HTR-8/SVneo (cell line): ENCODE data around the gene PDIA5.
A peak's percentile ranks its signal among the peaks of the same experiment; 100 is the strongest.

Source experiments
- DNase-seq: peaks from one replicate; pipeline ENCODE4 v3.0.0; 2011; ENCODE audit warnings: low spot score, mixed read lengths; ENCODE audit not compliant: insufficient read length
- FAIRE-seq: peaks from 2 replicates; lab custom pipeline; 2011; peaks lifted over from hg19 to GRCh38; lab: Jason Lieb, UNC

PDIA5 gene

DNA sequence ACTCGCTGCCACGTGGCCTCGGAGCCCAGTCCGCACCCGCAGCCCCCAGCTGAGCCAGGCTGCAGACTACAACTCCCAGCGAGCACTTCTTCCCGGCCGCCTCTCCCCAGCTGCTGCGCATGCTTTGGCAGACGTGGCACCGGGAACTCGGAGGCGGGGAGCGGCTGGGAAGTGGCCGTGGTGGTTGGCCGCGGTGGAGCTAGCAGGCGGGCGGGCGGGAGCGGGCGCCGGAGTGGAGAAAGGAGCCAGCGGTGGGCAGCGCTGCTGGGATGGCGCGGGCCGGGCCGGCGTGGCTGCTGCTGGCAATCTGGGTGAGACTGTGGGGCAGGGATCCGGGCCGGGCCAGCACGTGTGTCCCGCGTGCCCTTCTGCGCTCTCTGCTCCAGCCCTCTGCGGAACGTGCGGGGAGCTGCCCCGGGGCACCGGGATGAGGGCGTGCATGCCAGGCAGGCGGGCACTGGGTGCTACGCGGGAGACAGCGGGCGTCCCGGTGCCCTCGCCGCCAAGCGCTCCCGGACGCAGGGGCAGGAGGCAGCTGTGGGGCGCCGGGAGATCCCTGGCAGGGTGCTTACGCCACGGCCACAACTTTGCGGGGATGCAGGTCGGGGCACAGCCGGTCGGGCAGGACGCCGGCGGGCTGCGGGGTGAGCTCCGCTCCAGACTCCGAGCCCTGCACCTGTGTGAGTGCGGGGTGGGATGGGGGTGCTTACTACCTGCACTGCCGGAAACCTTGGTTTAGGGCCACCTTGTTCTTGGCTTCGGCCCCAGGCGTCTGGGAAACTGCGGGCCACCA is at the start of gene PDIA5:
Gene PDIA5, plus strand, starts transcription at position 130 of the 793 bp plus-strand sequence. Its CDS starts 140 bp downstream, at position 270.
- DNase-seq (peak; percentile 95), FAIRE-seq (peak; percentile 48)

DNA sequence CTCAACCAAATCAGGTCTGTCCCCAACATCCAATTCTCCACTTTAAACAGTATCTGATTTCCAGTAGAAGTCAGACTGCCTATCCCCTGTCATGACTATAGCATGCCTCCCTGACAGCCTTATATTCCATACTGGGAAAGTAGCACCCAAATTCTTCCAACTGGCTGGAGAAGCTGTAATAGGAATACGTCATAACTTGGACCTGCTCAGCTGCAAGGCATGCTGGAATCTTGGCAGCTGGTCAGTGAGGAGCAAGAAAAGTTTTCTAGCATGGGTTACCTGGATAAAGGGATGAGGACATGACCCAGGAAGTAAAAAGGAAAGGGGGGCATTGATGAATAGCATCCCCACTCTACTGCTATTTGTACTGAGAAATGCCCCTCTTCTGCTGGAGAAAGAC is 48.1 kb upstream of the PDIA5 start:
- FAIRE-seq (no peak), DNase-seq (no peak)

DNA sequence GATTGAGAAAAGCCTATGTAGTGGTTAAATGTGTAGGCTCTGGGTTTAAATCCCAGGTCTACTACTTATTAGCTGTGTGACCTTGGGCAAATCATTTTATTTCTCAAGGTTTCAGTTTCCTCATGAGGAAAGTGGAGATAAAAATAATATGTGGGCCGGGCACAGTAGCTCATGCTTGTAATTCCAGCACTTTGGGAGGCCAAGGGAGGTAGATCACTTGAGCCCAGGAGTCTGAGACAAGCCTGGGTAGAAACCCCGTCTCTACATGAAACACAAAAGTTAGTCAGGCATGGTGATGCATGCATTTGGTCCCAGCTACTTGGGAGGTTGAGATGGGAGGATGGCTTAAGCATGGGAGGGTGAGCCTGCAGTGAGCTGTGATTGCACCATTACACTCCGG is 47.7 kb upstream of the PDIA5 start:
- FAIRE-seq = no peak
- DNase-seq = no peak

DNA sequence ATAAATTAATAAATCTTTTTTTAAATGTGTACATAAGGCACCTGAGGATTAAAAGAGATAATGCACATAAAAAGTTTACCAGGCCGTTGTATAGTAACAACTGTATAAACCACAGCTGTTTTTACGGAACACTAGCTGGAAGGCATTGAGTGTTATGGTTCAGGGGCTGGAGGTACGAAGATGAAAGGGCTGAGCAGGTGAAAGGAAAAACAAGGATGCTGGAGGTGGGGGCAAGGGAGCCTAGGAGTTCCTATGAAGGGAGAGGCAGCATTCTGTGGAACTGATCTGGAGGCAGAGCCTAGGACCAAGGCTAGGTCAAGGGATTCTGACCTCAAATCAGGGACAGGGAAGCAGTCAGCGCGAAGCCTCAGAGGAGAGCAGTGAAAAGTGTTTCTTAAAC is 47.2 kb upstream of the PDIA5 start:
- no peak for FAIRE-seq
- DNase-seq = no peak

DNA sequence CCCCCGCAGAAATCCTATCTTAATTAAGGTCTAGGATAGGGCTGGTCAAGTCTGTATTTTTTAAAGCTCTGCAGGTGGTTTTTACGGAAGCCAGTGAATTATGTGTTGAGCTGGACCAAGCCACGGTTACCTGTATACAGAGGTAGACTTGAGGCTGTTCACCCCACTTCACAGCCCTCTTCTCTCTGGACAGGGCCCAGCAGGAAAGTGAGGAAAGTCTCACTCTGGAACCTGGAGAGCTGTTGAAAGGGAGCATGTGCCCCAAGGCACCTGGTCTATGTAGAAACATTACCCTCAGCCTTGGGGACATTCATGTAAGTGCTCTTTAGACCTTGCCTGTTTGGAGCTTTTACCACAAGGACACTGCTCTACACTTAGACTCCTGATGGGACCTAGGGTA is 46.1 kb upstream of the PDIA5 start:
- DNase-seq = no peak
- FAIRE-seq = no peak

DNA sequence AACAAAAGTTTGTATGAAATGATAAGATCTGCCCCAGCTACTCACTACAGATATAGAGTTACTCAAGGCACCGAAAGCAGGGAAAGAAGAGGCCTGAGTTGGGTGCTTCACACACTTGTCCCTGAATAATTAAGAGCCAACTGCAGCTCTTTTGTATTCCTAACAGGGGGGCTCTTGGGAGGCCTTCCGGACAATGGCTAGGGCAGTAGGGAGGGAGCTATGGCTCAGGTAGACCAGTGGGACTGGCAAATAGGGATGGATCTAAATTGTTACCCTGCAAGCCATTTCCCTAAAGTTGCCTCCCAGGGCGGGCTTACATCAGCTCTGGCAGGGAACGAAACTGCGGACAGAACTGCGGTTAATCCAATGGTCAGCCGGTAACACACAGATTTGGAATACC is 45.4 kb upstream of the PDIA5 start:
- FAIRE-seq (no peak), DNase-seq (no peak)

DNA sequence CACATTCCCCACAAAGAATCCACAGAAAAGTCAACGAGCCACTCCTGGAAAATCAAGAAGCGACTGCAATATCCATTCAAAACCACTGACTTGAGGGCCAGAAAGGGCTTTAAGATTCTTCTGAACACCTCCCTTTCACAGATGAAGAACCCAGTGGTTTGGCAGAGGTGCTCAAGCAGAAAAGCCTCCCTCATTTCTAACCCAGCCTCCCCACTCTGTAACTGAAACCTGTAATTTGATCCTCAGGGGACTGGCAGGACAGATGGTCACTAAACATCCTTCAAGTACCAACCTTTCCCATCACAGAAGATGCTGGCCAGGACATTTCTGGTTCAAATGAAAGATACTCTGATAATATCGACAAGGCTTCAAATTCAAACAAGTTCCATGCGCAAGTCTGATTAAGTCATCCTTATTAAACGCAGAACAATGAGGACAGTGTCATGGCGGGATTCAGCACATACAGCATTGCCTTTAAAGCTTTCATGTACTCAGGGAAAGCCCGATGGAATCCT is 44.8 kb upstream of the PDIA5 start:
- FAIRE-seq = no peak
- no peak for DNase-seq

DNA sequence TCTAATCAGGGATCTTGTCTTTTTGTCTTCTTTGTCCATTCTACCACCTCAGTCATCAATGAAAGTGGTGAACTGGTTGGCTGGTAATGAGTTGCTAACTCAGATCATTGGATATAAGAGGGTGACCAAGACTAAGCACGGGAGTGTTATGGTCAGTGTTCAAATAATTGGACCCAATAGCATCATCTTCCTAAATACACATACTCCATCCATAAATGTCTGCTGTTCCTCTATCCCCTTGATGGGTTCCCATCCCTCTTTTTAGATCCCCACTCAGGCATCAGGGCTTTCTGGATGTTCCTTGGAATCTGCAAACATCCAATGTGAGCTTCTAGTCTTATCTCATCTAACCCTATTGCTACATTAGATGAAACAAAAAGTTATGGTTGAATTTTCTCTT is 42.8 kb upstream of the PDIA5 start:
- FAIRE-seq = no peak
- DNase-seq = no peak

DNA sequence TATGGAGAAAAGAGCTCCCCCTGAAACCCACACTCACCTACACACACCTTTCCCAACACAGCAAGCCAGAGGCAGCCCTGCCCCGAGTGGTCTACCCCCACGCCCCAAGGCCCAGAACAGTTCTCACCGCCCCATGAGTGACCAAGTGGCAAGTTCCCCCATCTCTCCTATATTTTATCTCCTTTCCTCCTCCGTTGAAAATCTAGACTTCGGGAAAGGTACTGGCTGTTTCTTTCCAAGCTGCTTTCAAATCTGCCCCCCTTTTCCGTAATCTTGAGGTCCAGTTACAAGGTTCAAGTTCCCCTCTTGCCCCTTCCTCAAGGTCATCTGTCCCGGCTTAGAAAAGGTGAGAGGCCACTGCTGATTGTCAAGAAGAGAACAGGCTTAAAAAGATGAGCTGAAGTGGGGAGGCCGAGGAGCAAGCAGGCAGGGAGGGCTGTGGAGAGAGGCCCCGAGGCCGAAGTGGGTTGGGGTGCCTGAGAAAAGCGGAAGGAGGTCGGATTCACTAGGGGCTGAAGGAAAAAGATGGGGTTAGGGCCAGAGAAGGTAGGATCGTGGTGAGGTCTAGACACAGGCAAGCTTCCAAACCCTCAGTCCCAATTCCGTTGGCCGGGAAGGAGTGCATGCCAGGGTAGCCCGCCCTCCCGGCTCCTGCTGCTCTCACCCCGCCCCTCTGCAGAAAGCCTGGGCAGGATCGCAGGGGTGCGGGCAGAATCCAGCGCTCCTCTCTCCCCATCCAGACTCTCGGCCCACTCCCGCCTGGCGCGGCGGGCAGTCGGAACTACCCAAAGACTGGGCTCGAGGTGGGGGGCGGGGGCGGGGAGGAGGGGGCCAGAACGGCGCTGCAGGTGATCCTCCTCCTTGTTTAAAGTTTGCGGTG is 40.9 kb upstream of the PDIA5 start:
- no peak for FAIRE-seq
- no peak for DNase-seq

DNA sequence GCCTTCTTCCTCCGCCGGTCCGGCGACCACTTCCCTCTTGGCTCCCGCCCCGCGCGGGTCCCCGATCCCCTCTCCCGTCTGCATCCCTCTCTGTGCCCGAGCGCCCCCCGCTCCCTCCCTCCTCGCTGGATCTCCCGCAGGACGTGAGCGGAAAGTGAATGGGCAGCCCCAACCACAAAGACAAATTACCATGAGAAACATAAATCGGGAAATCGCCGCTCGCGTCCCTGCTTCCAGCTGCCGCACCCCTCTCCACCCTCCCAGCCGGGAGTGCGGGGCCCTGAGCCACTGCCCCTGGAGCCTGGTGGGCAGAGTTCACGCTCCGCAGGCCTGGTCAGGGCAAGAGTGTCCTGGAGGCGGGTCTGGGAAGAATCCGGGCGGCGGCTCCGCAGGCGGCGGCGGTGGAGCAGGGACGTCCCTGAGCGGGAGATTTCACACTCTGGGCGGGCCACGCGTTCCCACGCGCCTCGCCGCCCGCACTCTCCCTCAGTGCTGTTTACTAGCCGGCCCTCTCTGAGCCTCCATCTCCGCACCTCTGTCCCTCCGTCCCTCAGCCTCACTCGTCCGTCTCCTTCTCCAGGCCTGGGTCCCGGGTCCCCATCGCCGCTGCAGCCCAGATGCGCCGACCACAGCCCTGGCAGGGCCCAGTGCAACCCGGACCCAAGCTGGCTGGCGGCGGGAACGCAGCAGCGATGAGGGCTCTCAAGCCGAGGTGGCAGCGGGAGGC is 40.1 kb upstream of the PDIA5 start:
- DNase-seq (no peak), FAIRE-seq (no peak)

DNA sequence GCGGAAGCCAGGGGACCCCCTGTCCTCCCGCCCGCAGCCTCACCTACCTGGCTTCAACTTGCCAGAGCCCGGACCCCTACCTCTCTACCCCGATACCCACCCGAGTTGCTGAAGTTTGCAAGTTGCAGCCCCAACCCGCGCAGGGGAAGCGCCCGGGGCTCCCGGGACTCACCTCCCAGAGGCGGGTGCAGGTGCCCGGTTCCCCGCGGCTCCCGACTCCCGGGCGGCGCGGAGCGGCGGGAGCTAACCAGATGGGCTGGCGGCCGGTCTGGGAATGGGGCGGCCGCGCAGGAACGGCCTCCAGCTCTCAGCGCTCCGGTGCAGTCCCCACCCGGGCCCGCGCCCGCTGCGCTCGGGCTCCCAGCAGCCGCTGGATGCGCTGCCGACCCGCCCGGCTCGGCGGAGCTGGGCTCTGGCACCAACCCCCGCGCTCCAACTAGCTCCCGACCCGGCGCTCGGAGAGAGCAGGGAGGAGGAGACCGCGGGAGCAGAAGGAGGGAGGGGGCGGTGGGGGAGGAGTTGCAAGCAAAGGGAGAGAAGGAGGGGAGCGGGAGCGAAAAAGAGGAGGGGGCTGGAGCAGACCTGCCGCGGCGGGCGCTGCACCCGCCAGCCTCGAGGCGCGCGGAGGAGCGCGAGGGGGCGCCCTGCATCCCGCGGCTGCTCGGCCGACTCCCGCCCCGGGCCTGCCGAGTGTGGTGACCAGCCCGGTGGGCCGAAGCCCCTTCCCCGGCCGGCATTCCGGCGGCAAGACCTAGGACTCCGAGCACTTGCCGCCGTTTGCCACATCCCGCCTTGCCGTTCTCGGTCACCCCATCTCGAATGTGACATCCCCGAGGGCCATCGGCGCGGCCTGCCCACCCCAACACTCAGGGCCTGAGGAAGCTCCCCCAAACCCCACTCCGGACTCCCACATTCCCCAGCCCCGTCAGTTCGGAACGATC is 39.3 kb upstream of the PDIA5 start, which contains the start of gene SEMA5B:
Gene SEMA5B, minus strand, starts transcription at position 472 of the 941 bp plus-strand sequence. CDS start 66,500 bp downstream, outside the sequence.
- DNase-seq = peak; percentile 43

DNA sequence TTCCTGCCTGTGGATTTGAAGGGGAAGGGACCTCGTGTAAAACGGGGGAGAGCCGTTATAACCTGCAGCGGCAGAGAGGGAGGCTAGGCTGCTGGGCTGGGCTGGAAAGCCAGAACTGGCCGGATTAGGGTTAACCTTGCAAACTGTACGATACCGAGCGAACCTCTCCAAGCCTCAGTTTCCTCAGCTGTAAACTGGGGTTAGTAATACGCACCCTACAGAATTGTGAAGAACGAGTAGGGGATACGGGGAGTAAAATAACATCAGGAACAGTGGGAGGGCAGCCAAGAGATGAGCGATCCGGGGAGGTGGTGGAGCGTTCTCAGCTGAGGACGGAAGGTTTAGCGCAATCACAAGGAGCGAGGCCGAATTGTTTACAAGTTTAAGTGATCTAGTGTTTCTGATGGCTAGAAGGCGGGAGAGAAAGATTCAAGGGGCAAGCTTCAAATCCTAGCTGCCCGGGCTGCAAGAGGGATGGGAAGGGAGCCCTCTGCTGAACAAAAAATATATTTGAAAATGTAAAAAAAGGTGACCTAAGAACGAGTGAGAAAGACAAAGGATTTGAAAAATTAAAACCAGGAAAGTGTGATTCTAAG is 38.5 kb upstream of the PDIA5 start:
- DNase-seq = peak; percentile 62
- no peak for FAIRE-seq

More for the DNA sequence above, 39.3 kb upstream of the PDIA5 start, which contains the start of gene SEMA5B:
- no peak for FAIRE-seq

DNA sequence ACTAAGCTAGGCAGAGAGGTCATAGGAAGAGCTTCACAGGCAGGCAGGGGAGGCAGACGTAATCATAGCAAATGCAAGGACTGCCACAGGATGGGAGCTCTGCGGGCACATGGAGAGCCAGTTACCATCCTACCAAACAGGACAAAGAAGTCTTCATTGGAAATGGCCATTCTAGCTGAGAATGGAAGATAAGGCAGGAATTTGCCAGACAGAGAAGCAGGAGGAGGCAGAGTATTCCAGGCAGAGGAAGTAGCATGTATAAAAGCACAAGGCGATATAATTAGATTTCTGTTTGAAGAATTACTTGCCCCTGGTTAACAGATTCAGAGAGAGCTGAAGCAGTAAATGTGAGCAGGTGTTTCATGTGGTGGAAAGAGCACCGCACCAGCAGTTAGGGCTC is 35.8 kb upstream of the PDIA5 start:
- no peak for FAIRE-seq
- no peak for DNase-seq

DNA sequence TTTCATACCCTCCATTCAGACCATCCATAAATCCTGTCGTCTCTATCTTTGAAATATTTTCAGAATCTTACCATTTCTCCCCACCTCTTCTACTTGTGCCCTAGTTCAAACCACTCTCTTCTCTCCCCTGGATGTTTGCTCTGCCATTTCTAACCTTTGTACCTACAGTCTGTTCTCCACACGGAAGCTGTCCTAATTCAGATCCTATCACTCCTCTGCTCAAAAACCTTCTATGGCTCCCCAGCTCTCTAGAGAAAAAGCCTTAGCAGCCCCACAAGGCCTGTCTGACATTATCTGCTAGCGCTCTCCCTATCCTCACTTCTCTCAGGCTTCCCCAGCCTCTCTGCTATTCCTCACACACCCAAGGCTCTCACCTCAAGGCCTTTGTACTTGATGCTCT is 34.8 kb upstream of the PDIA5 start:
- DNase-seq (no peak), FAIRE-seq (no peak)

DNA sequence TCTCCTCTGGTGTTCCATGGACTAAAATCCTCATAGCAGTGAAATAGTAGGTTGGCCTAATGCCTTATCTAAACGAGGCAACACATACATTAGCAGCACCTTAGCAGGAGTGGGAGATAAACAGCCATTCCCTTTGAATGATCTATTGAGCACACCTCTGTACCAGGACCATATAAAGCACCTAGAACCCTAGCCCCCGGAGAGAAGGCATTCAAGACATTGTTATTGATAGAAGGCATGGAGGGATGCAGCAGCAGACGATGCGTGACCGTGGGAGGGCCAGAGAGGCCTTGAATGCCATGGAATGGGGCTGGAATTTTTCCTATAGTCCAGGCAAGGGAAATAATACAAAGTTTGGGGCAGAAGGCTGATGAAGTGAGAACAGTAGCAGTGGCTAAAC is 32.7 kb upstream of the PDIA5 start:
- FAIRE-seq = no peak
- no peak for DNase-seq

DNA sequence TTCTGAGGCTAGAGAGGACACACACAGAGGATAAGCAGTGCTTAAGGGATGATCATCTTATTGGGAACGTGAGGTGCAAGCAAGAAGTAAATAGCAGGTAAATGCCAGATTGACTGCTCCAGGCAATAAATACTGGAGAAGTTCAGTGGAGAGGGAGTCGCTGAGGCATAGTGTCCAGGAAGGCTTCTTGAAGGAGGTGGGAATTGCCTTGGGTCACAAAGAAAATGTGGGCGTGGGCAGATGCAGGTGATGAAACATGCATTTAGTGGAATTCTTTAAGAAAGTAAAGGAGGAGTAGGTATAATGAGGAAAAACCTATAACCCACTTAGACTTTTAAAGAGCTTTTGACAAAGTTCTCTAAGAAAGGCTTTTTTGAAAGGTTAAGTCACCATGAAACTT is 31.8 kb upstream of the PDIA5 start:
- no peak for FAIRE-seq
- no peak for DNase-seq

DNA sequence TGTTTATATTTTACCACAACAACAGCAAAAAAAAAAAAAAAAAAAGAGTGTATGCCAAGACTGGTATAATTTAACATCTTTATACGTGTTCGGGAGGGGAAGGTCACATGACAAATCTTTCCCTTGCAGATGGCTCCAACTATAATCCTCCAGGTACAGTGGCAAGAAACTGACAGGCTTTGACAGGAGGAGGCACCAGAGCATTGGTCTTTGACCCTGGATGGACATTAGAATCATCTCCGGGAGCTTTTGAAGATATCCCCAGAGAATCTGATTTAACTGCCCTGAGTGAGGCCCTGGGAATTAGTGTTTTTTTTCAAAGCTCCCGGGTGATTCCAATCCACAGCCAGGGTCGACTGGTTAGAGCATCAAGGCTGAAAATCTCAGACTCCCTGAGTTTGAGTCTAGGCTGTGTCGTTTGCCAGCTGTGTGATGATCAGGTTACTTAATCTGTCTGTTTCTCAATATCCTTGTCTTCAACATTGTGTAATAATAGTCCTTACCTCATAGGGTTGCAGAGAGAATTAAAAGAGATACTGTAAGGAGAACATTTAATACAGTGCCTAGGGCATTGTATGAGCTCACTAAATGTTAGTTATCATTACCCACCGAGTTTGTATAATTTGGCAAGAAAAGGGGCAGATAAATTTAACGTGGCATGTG is 30.3 kb upstream of the PDIA5 start:
- FAIRE-seq = peak; percentile 26
- no peak for DNase-seq

DNA sequence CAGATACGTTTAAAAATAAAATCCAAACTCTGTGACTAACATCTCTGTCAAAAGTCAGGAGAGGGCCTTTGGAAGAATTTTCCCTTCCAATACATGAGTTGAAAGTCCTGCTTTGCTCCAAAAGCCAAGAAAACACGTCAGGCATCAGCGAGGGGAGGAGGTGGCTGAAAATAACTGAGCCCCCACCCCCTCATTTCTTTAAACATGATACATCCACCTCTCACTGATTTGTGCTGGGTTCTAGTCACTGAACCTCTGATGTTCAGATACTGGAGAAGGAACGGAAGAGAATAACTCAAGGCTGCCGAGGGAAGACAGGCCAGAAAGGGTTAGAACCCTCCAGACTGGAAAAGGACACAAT is 29.8 kb upstream of the PDIA5 start:
- FAIRE-seq (no peak), DNase-seq (no peak)
